Duodenal mucosa (tissue), 2 donors: Measurements from ENCODE around the gene SORT1.

Experiments
- H3K27ac ChIP-seq: one replicate; pipeline ENCODE4 v1.7.0; 2013; ENCODE audit warnings: low read depth, low read length
- H3K27me3 ChIP-seq, 2 donors: one replicate each; pipeline ENCODE4 v1.7.0; 2013; ENCODE audit warnings: low read length in 2 of 2, control low read depth in 1 of 2; ENCODE audit not compliant: insufficient read depth in 2 of 2, control insufficient read depth in 1 of 2
- H3K36me3 ChIP-seq, 2 donors: one replicate each; pipeline ENCODE4 v1.7.0; 2013; ENCODE audit warnings: low read length in 2 of 2, control low read depth in 1 of 2; ENCODE audit not compliant: insufficient read depth in 2 of 2, control insufficient read depth in 1 of 2
- H3K4me1 ChIP-seq, 2 donors: one replicate each; pipeline ENCODE4 v1.7.0; 2013; ENCODE audit warnings: low read length in 2 of 2, control low read depth in 1 of 2; ENCODE audit not compliant: insufficient read depth in 2 of 2, control insufficient read depth in 1 of 2
- H3K4me3 ChIP-seq, 2 donors: one replicate each; pipeline ENCODE4 v1.7.0; 2013; ENCODE audit warnings: low read length in 2 of 2, low read depth in 1 of 2
- H3K9ac ChIP-seq, 2 donors: one replicate each; pipeline ENCODE4 v1.7.0; 2013; ENCODE audit warnings: low read length in 2 of 2, low read depth in 1 of 2
- H3K9me3 ChIP-seq, 2 donors: one replicate each; pipeline ENCODE4 v1.7.0; 2013; ENCODE audit warnings: low read length in 2 of 2, control low read depth in 1 of 2; ENCODE audit not compliant: control insufficient read depth in 1 of 2

The SORT1 gene

DNA sequence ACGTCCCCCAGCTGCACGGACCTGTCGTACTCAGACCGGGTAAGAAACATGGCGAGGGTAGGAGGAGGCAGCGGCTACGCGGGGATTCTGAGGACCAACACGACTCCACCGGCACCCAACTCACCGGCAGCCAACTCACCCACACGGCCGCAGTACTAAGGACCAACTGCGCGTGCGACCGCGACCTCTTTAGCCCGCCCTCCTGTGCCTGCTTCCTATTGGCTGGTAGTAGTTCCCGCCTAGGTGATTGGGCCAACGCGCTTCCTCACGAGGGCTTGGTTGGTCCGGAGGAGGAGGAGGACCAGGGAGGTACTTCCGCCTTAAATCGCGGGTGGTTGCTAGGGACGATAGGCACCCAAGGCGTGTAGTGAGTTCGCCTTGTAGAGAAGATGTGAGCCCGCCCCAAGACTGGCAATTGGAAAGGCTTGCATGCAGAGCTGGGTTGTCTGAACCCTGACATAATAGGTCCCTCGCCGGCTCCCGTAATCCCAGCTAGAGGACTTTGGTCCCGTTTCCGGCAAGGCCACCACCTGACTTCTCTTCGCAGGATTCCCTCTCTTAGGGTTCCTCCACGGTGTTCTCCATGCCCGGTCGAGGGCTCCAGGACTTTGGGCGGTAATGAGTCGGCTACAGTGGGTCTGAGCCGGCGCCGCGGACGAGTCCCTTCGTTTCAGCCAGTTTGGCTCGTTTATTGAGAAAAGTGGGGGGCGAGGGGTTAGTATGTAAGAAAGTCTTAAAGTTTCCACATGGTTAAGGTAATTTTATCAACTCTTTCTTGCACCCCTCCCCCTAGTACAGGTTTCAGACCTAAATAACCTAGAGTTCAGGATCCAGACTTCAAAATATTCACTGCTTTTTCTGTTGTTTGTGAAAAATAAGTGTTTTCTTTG lies 28.8 kb upstream of the SORT1 start, which contains the start of gene PSMA5:
TSS of gene PSMA5 (minus strand) at position 168 of the 890 bp plus-strand sequence. CDS start at position 50, 118 bp downstream.
- no peaks in the 10 kb centered on the region for H3K27me3 ChIP-seq
- peak within 1 kb of the TSS; percentile 66 to 68 for H3K9ac ChIP-seq
- H3K4me1 ChIP-seq, result peaks cover 16 to 24% of the 10 kb centered on the region in 2 donors
- no peaks in the 10 kb centered on the region for H3K9me3 ChIP-seq
- peaks cover 0 to under 1% of the 10 kb centered on the region in 2 donors for H3K36me3 ChIP-seq
- peak within 1 kb of the TSS; percentile 79 for H3K27ac ChIP-seq
- H3K4me3 ChIP-seq, result peak within 1 kb of the TSS; percentile 82 to 90

DNA sequence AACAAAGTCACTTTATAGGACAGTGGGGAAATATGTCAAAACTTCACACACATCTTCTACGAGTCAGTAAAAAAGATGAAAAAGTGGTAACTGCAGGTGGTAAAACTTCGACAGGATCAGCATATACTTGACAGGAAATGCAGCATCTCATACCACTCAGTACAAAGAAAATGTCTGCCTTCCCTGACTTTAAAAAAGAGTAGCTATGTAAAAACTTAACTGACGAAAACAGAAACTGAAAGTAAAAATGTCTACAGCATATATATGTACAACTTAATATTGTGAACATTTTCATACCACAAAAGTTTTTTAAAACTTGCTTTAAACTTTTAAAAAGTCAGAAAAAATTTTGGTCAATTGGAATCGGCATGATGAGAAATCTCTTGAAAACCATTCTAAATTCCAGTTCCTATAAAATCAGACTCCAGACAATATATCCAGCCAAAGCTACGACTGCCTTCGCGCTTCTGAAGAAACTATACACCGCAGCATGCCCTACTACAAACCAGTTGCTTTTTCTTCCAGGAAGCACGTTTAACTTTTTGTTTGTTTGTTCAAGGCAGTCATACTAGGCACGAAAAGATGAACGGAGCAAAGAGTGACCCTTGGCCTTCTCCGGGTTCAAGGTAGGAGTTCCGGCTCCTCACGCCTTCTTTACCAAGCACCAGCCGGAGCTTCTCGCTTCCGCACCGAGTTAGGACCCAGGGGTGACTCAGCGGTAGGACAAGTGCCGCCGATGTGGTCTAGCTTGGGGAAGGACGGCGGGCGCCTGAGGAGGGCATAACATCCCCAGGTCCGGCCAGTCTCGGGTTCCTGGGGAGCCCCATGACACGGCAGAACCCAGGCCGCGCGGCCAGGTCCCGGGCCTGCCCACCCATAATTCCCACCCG lies 27.9 kb upstream of the SORT1 start:
- peak overlapping the region; percentile 66 to 68 for H3K9ac ChIP-seq
- H3K36me3 ChIP-seq, result peaks cover 0 to 9% of the 10 kb centered on the region in 2 donors
- no peaks in the 10 kb centered on the region for H3K9me3 ChIP-seq
- no peaks in the 10 kb centered on the region for H3K27me3 ChIP-seq
- H3K4me1 ChIP-seq, result peaks cover 16 to 24% of the 10 kb centered on the region in 2 donors
- peak overlapping the region; percentile 79 for H3K27ac ChIP-seq
- peak overlapping the region; percentile 82 to 90 for H3K4me3 ChIP-seq

DNA sequence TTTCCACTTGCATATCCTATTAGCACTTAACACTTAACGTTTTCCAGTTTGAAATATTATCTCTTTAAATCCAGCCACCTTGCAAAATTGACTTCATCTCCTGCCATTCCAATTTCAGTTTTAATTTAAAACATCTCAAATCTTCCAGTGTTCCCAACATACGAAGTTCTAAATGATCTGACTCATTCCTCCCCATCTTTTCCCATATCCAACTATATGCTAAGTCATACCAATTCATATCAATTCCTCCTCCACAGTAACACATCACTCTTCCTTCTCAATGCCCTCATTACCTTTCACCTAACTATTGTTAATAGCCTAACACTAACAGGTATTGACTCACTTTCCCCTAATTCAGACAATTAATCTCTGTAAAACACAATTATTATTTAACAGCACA lies 25.8 kb upstream of the SORT1 start:
- Histone ChIP-seq H3K36me3 (peaks cover 6 to 28% of the 10 kb centered on the region in 2 donors), H3K27ac (no peak overlapping the region), H3K9ac (no peak overlapping the region), H3K4me1 (peaks cover 16 to 24% of the 10 kb centered on the region in 2 donors), H3K4me3 (no peak overlapping the region), H3K27me3 (no peaks in the 10 kb centered on the region), H3K9me3 (no peaks in the 10 kb centered on the region)

DNA sequence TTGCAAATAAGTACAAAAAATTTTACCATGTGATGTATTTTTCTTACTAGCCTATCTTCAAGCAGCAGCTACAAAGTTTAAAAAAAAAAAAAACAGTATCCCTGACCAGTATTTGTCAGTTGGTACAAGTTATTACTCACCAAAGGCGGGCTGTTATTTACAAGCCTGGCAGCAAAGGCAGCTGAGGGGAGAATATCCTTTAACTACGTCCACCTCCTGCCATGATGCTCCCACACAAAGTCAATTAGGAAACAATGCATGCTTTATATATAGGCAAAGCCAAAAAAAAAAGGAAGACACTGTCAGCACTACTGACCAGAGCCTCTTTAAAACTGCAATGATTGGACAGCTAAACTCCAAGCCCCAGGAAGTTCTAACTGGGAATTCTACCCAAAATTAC lies 14.8 kb upstream of the SORT1 start:
- H3K9me3 ChIP-seq, result no peaks in the 10 kb centered on the region
- no peak overlapping the region for H3K27ac ChIP-seq
- H3K4me3 ChIP-seq, result no peak overlapping the region
- peaks cover 51 to 97% of the 10 kb centered on the region in 2 donors for H3K36me3 ChIP-seq
- no peaks in the 10 kb centered on the region for H3K27me3 ChIP-seq
- H3K4me1 ChIP-seq, result no peaks in the 10 kb centered on the region
- no peak overlapping the region for H3K9ac ChIP-seq

DNA sequence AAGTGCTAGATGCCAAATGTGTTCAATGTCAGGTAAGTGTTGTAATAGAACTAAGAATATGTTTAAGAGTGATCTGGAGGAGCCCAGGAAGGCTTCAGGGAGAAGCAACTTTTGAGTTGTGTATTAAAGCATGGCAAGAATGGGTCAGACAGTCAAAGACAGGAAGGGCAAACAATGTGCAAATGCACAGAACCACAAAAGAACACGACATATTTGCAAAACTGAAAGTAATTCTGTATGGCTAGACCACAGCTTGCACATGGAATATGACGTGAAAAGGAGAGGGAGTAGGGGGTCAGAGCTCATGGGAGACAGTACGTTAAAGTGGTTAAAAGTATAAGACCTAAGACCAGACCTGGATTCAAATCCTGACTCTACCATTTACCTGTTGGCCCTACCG lies 7.1 kb upstream of the SORT1 start:
- no peak overlapping the region for H3K4me3 ChIP-seq
- peaks cover 18 to 70% of the 10 kb centered on the region in 2 donors for H3K36me3 ChIP-seq
- H3K27me3 ChIP-seq, result no peaks in the 10 kb centered on the region
- no peak overlapping the region for H3K27ac ChIP-seq
- H3K9me3 ChIP-seq, result no peaks in the 10 kb centered on the region
- H3K9ac ChIP-seq, result no peak overlapping the region
- no peaks in the 10 kb centered on the region for H3K4me1 ChIP-seq

DNA sequence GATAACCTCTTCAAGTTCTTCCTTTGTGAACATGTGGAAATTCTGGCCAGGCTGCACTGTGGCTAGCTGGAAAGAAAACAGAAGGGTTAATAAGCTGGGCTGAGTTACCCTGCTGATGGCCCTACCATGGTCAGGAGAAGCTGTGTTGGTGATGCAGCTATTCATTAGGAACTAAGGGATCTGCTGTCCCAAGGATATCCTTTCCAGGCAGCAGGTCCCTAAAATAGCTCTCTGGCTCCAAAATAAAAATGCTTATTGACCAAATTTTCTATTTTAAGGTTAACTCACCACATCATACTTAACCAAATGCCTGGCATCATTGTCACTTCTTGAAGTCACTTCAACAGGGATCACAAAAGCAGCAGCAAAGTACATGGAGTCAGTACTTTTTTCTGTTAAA lies 4.3 kb upstream of the SORT1 start:
- no peak overlapping the region for H3K4me3 ChIP-seq
- no peaks in the 10 kb centered on the region for H3K27me3 ChIP-seq
- no peak overlapping the region for H3K27ac ChIP-seq
- peaks cover 8 to 13% of the 10 kb centered on the region in 2 donors for H3K4me1 ChIP-seq
- no peaks in the 10 kb centered on the region for H3K9me3 ChIP-seq
- H3K9ac ChIP-seq, result no peak overlapping the region
- peaks cover 15 to 44% of the 10 kb centered on the region in 2 donors for H3K36me3 ChIP-seq

DNA sequence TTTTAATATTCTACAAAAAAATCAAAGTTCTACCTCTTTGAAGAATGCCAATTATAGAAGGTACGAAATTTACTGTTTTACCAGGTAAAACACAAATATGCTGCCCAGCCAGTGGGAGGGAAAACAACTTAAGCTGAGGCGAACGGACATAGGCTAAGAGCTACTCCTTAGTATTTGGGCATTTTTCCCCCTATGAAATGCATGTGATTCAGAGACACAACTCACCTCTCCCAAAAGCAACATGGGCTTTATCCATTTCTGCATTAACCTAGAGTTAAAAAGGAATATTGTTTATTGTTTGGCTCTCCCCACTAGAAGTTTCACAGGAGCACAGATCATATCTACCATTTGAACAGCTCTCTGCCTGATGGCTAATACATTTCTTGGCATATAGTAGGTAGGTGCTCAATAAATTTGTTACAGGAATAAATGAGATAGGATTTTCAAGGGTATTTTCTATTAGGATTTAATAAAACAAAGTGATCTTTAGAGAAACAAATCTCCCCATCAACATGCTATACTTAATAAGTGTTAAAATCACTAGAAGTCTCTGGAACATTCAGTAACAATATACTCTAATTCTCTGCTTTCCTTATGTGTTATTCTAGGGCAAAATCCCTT lies 2.4 kb upstream of the SORT1 start:
- Histone ChIP-seq H3K36me3 (peaks cover 11 to 32% of the 10 kb centered on the region in 2 donors), H3K27me3 (no peaks in the 10 kb centered on the region), H3K27ac (no peak overlapping the region), H3K4me3 (no peak overlapping the region), H3K9me3 (no peaks in the 10 kb centered on the region), H3K4me1 (peaks cover 18 to 25% of the 10 kb centered on the region in 2 donors), H3K9ac (no peak overlapping the region)

DNA sequence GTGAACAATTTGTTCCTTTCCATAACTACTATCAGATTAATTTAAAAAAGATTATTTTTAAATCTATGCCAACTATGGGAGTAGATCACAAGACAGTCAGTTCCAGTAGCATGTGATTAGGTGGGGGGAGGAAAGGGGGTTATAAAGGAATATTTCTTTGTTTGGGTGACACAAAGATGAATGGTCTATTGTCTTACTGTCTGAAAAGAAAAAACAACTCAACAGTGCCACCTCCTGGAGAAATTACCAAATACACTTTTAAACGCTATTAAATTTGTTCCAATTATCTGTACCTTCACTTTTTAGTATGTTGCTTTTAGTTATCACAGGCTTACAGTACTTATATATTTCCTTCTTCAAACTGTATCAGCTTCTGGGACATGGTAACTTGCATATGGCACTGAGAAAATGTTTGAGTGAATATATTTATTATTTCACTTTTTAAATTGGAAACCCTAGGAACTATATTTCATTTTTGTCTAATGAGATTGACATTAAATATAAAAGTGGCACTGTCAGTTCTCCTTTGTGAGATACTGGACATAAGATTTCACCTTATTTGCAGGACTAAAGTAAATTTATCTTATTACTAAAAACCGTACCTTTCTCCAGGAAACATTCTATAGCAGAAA lies 1.7 kb upstream of the SORT1 start:
- Histone ChIP-seq H3K4me1 (peaks cover 23 to 25% of the 10 kb centered on the region in 2 donors), H3K36me3 (peaks cover 6 to 25% of the 10 kb centered on the region in 2 donors), H3K9ac (no peak overlapping the region), H3K27ac (no peak overlapping the region), H3K27me3 (no peaks in the 10 kb centered on the region), H3K4me3 (no peak overlapping the region), H3K9me3 (no peaks in the 10 kb centered on the region)

DNA sequence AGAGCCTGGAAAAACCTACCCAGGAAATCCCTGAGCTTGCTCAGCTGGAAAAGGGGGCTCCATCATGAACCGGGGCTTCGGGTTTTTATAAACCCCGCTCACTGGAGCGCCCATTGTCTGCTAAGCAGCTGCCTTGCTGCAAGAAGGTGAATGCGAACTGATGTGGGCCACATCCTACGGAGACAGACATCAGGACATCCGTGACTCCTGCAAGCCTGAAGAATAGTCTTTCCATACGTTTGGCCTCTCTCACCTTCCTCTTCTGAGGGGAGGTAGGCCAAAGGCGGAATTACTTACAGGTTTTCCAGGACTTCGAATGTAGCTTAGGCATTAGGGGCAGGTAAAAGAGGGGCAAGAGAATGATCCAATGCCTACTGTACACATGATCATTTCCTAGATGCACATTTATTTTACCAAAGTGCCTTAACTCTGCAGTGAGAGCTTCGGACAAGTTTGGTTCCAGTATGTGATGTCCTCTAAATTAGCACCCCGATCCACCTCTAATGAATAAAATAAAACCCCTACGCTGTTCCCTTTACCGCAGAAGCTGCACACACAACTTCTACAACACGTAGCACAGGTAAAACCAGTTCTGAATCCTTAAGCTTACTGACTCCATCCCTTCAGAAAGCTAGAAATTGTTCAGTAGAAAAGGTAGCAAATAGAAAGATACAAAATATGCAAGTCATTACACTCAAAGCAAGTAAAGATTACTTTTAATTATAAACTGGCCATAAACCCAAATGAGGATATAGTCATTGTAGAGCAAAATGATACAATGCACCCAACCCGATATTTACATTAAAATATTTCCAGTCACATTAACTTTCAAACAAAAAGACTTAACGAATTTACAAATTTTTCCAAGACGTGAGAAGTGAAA lies 866 bp upstream of the SORT1 start:
- H3K9ac ChIP-seq, result peak overlapping the region; percentile 32 to 46
- no peak overlapping the region for H3K27ac ChIP-seq
- no peaks in the 10 kb centered on the region for H3K9me3 ChIP-seq
- no peaks in the 10 kb centered on the region for H3K27me3 ChIP-seq
- peaks cover 25 to 30% of the 10 kb centered on the region in 2 donors for H3K4me1 ChIP-seq
- H3K4me3 ChIP-seq, result peak overlapping the region; percentile 63 to 84
- H3K36me3 ChIP-seq, result peaks cover 3 to 20% of the 10 kb centered on the region in 2 donors
